ENCODE results near the gene PLXNA2. TPM values are rescaled to one million over a fixed set of nuclear protein-coding genes. Genes with fewer than 3 reads are reported as not detected.

The PLXNA2 gene
- total RNA-seq, 4 donors from 2014 or later = 12.2 to 45.7 (median 21.8) TPM

- TF ChIP-seq CTCF (IDR thresholded peaks at IDR 0.05) (no peak), POLR2A (IDR thresholded peaks at IDR 0.05) (no peak)
- no peak overlapping the region for H3K27ac ChIP-seq
- no peak overlapping the region for H3K4me3 ChIP-seq (replicated peaks in 1 of 3)
- WGBS, 2 donors = 82 to 89% methylated on average over 6 of the region's 6 CpGs
- no peak for DNase-seq
- no peaks in the 10 kb centered on the region for H3K36me3 ChIP-seq
- no peaks in the 10 kb centered on the region for H3K27me3 ChIP-seq
- H3K4me1 ChIP-seq = peaks cover 9 to 46% of the 10 kb centered on the region in 2 donors
- intact Hi-C loops (cut with DNase I) = no loop called here
- H3K9me3 ChIP-seq = no peaks in the 10 kb centered on the region
Measured at GRCh38 chr1:208161656-208162375, 82.4 kb downstream of the PLXNA2 start.

- WGBS, 2 donors = 88 to 90% methylated on average over 1 of the region's 1 CpG
- no peaks in the 10 kb centered on the region for H3K36me3 ChIP-seq
- intact Hi-C loops (cut with DNase I) = no loop called here
- TF ChIP-seq CTCF (IDR thresholded peaks at IDR 0.05) = no peak
- TF ChIP-seq POLR2A (IDR thresholded peaks at IDR 0.05) = no peak
- H3K4me1 ChIP-seq = peaks cover 9 to 41% of the 10 kb centered on the region in 2 donors
- DNase-seq = no peak
- H3K4me3 ChIP-seq (replicated peaks in 1 of 3) = no peak overlapping the region
- no peaks in the 10 kb centered on the region for H3K27me3 ChIP-seq
- no peak overlapping the region for H3K27ac ChIP-seq
- H3K9me3 ChIP-seq = no peaks in the 10 kb centered on the region
Measured at GRCh38 chr1:208161005-208161404, 83.2 kb downstream of the PLXNA2 start.

DNA sequence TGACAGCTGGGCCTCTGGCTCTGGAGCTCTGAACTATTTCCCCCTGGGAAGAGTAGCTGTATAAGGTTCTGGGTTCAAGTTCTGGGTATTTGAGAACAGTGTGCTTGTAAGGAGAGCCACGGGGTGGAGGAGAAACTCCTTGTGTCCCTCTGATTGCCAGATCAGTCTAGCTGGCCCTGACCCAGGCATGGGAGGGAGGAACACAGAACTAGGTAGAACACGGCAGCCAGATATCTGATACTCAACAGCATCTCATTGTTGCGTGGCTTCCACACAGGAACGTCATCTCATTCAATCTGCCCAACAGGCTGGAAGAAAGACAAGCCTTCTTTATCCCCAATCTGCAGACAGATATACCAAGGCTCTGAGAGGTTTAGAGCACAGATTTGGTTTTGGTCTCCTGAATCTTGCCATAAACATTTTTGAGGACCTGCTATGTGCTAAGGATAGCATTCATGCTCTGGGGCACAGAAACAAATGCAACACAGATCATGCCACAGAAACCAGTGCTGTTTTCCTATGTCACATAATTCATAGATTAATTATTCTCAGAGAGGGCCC lies 83.8 kb downstream of the PLXNA2 start:
- intact Hi-C loops (cut with DNase I) = no loop called here
- no peak for DNase-seq
- Histone ChIP-seq H3K4me3 (replicated peaks in 1 of 3) (no peak overlapping the region), H3K9me3 (no peaks in the 10 kb centered on the region), H3K27ac (no peak overlapping the region), H3K36me3 (no peaks in the 10 kb centered on the region), H3K27me3 (no peaks in the 10 kb centered on the region), H3K4me1 (peaks cover 9 to 47% of the 10 kb centered on the region in 2 donors)
- 90% methylated on average over 4 of the region's 4 CpGs for WGBS, 2 donors
- TF ChIP-seq POLR2A (IDR thresholded peaks at IDR 0.05) (no peak), CTCF (IDR thresholded peaks at IDR 0.05) (no peak)

GRCh38 chr1:208159555-208160258 lies 84.5 kb downstream of the PLXNA2 start:
- DNase-seq = no peak
- no peaks in the 10 kb centered on the region for H3K36me3 ChIP-seq
- H3K27ac ChIP-seq = no peak overlapping the region
- H3K4me1 ChIP-seq = peaks cover 15 to 54% of the 10 kb centered on the region in 2 donors
- H3K4me3 ChIP-seq (replicated peaks in 1 of 3) = no peak overlapping the region
- intact Hi-C loops (cut with DNase I) = no loop called here
- no peaks in the 10 kb centered on the region for H3K9me3 ChIP-seq
- 78 to 88% methylated on average over 11 of the region's 11 CpGs for WGBS, 2 donors
- TF ChIP-seq POLR2A (IDR thresholded peaks at IDR 0.05) (no peak), CTCF (IDR thresholded peaks at IDR 0.05) (no peak)
- H3K27me3 ChIP-seq = no peaks in the 10 kb centered on the region
